Esophagus muscularis mucosa (tissue), 3 donors: Measurements from ENCODE around the gene CCNA1.

Experiments used
- CTCF ChIP-seq, 3 experiments: fragments of 200-600 bp in 2 of 3; fragments of 450-650 bp in 1 of 3; sonication (generic) in 2 of 3; IDR thresholded peaks; one replicate each; pipeline ENCODE4 v1.5.1; 2017 to 2019; ENCODE audit warnings: antibody characterized with exemption in 3 of 3, mild to moderate bottlenecking in 2 of 3, moderate library complexity in 1 of 3
- POLR2A ChIP-seq: fragments of 450-650 bp; IDR thresholded peaks from one replicate; pipeline ENCODE4 v1.6.1; 2017; ENCODE audit warnings: antibody characterized with exemption, moderate library complexity, mild to moderate bottlenecking, low read depth
- POLR2AphosphoS5 ChIP-seq, 2 donors: sonication (generic); formaldehyde crosslinking; IDR thresholded peaks; one replicate each; pipeline ENCODE4 v1.6.1; 2017; ENCODE audit warnings: antibody characterized with exemption in 2 of 2

- TF ChIP-seq CTCF (IDR thresholded peaks at IDR 0.05) (no peak), POLR2A (no peak), POLR2AphosphoS5 (IDR thresholded peaks at IDR 0.05) (no peak)
These were observed 19.1 kb upstream of the CCNA1 start for GRCh38 chr13:36413161-36413560.
